Measurements from ENCODE around the gene UPF1.

Gene UPF1

GRCh38 chr19:18799389-18799970, 32.3 kb upstream of the UPF1 start:
- TF ChIP-seq CTCF (IDR thresholded peaks at IDR 0.05; ENCODE audit: control insufficient read depth, extremely low read depth, insufficient read depth), result no peak
- H3K4me3 ChIP-seq (ENCODE audit: low read depth, low read length), result no peak overlapping the region
- no peak for DNase-seq (ENCODE audit: low read depth)

GRCh38 chr19:18800079-18800478, 31.7 kb upstream of the UPF1 start:
- no peak for TF ChIP-seq CTCF (IDR thresholded peaks at IDR 0.05; ENCODE audit: control insufficient read depth, extremely low read depth, insufficient read depth)
- no peak for DNase-seq (ENCODE audit: low read depth)

GRCh38 chr19:18800636-18801035, 31.1 kb upstream of the UPF1 start:
- DNase-seq (ENCODE audit: low read depth), result no peak
- no peak for TF ChIP-seq CTCF (IDR thresholded peaks at IDR 0.05; ENCODE audit: control insufficient read depth, extremely low read depth, insufficient read depth)
- no peak overlapping the region for H3K4me3 ChIP-seq (ENCODE audit: low read depth, low read length)

More at GRCh38 chr19:18800079-18800478, 31.7 kb upstream of the UPF1 start:
- no peak overlapping the region for H3K4me3 ChIP-seq (ENCODE audit: low read depth, low read length)

- DNase-seq (ENCODE audit: low read depth), result no peak
Measured at GRCh38 chr19:18802354-18802753, 29.4 kb upstream of the UPF1 start.

GRCh38 chr19:18803550-18804138, 28.1 kb upstream of the UPF1 start:
- no peak for TF ChIP-seq CTCF (IDR thresholded peaks at IDR 0.05; ENCODE audit: control insufficient read depth, extremely low read depth, insufficient read depth)
- no peak for DNase-seq (ENCODE audit: low read depth)
- H3K4me3 ChIP-seq (ENCODE audit: low read depth, low read length), result no peak overlapping the region

More at GRCh38 chr19:18802354-18802753, 29.4 kb upstream of the UPF1 start:
- H3K4me3 ChIP-seq (ENCODE audit: low read depth, low read length), result no peak overlapping the region
- no peak for TF ChIP-seq CTCF (IDR thresholded peaks at IDR 0.05; ENCODE audit: control insufficient read depth, extremely low read depth, insufficient read depth)

- DNase-seq (ENCODE audit: low read depth), result no peak
- no peak for TF ChIP-seq CTCF (IDR thresholded peaks at IDR 0.05; ENCODE audit: control insufficient read depth, extremely low read depth, insufficient read depth)
- no peak overlapping the region for H3K4me3 ChIP-seq (ENCODE audit: low read depth, low read length)
Measured at GRCh38 chr19:18804139-18804601, 27.6 kb upstream of the UPF1 start.

- no peak for DNase-seq (ENCODE audit: low read depth)
- H3K4me3 ChIP-seq (ENCODE audit: low read depth, low read length), result no peak overlapping the region
- no peak for TF ChIP-seq CTCF (IDR thresholded peaks at IDR 0.05; ENCODE audit: control insufficient read depth, extremely low read depth, insufficient read depth)
Measured at GRCh38 chr19:18804643-18805042, 27.1 kb upstream of the UPF1 start.

All from LNCaP clone FGC (cell line).